ENCODE measurements around the gene TBX18.
A peak's percentile ranks its signal among the peaks of the same experiment; 100 is the strongest.

The TBX18 gene

GRCh38 chr6:84764332-84765049 lies at the start of gene TBX18:
Gene TBX18, minus strand, starts transcription at chr6:84764598. Its CDS starts 417 bp downstream, at chr6:84764181.
- peak; percentile 94 for DNase-seq (ENCODE audit: low spot score)

GRCh38 chr6:84811351-84811750 lies 47.0 kb upstream of the TBX18 start:
- no peak for DNase-seq (ENCODE audit: low spot score)

GRCh38 chr6:84809455-84809854 lies 45.1 kb upstream of the TBX18 start:
- DNase-seq (ENCODE audit: low spot score), result no peak

- no peak for DNase-seq (ENCODE audit: low spot score)
These were observed 44.2 kb upstream of the TBX18 start for GRCh38 chr6:84808491-84809061.

- DNase-seq (ENCODE audit: low spot score), result no peak
These were observed 40.7 kb upstream of the TBX18 start for GRCh38 chr6:84805145-84805544.

GRCh38 chr6:84804720-84805119 lies 40.3 kb upstream of the TBX18 start:
- peak; percentile 13 for DNase-seq (ENCODE audit: low spot score)

- no peak for DNase-seq (ENCODE audit: low spot score)
These were observed 36.9 kb upstream of the TBX18 start for GRCh38 chr6:84801250-84801649.

- no peak for DNase-seq (ENCODE audit: low spot score)
These were observed 33.9 kb upstream of the TBX18 start for GRCh38 chr6:84798257-84798656.

- no peak for DNase-seq (ENCODE audit: low spot score)
These were observed 31.9 kb upstream of the TBX18 start for GRCh38 chr6:84796343-84796742.

- DNase-seq (ENCODE audit: low spot score), result no peak
These were observed 27.5 kb upstream of the TBX18 start for GRCh38 chr6:84791927-84792326.

- peak; percentile 40 for DNase-seq (ENCODE audit: low spot score)
These were observed 26.8 kb upstream of the TBX18 start for GRCh38 chr6:84791233-84791632.

- no peak for DNase-seq (ENCODE audit: low spot score)
These were observed 24.8 kb upstream of the TBX18 start for GRCh38 chr6:84789170-84789569.

- DNase-seq (ENCODE audit: low spot score), result no peak
These were observed 24.3 kb upstream of the TBX18 start for GRCh38 chr6:84788689-84789088.

GRCh38 chr6:84785671-84786070 lies 21.3 kb upstream of the TBX18 start:
- peak; percentile 64 for DNase-seq (ENCODE audit: low spot score)

GRCh38 chr6:84779917-84780316 lies 15.5 kb upstream of the TBX18 start:
- no peak for DNase-seq (ENCODE audit: low spot score)

- no peak for DNase-seq (ENCODE audit: low spot score)
These were observed 15.0 kb upstream of the TBX18 start for GRCh38 chr6:84779380-84779779.

GRCh38 chr6:84777888-84778287 lies 13.5 kb upstream of the TBX18 start:
- peak; percentile 64 for DNase-seq (ENCODE audit: low spot score)

- DNase-seq (ENCODE audit: low spot score), result no peak
These were observed 12.0 kb upstream of the TBX18 start for GRCh38 chr6:84776392-84776791.

GRCh38 chr6:84775751-84776150 lies 11.4 kb upstream of the TBX18 start:
- DNase-seq (ENCODE audit: low spot score), result no peak

GRCh38 chr6:84774985-84775284 lies 10.5 kb upstream of the TBX18 start:
- DNase-seq (ENCODE audit: low spot score), result no peak

- peak; percentile 90 for DNase-seq (ENCODE audit: low spot score)
These were observed 10.0 kb upstream of the TBX18 start for GRCh38 chr6:84774157-84774984.

- peak; percentile 49 for DNase-seq (ENCODE audit: low spot score)
These were observed 9.2 kb upstream of the TBX18 start for GRCh38 chr6:84773431-84774156.

- DNase-seq (ENCODE audit: low spot score), result no peak
These were observed 8.7 kb upstream of the TBX18 start for GRCh38 chr6:84773133-84773430.

Data from AG20443 (cell line).